ENCODE data around the gene CDC14C.

DNA sequence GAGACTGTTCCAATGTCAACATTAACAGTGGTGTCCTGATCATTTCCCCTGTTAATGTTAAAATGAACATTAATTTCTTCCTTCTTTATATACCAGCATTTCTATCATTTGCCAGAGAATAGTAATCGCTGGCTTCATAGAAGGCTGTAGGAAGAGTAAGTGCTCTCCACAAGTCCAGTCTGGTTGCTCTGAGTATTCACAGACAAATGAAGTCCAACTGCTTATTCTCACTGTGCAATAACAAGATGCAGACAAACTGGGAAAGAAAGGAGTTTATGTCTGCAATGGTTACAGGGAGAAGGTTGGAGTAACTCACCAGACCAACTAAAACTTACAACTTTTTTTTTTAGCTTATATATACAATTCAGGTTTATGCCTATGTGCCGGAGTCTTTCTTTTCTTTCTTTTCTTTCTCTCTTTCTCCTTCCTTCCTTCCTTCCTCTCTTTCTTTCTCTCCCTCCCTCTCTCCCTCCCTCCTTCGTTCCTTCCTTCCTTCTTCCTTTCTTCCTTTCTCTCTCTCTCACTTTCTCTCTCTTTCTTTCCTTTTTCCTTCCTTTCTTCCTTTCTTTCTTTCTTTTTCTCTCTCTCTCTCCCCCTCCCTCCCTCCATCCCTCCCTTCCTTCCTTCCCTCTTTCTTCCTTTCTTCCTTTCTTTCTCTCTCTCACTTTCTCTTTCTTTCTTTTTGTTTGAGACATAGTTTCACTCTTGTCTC, 19.1 kb downstream of the CDC14C start:
- TF ChIP-seq, protein P1, sequence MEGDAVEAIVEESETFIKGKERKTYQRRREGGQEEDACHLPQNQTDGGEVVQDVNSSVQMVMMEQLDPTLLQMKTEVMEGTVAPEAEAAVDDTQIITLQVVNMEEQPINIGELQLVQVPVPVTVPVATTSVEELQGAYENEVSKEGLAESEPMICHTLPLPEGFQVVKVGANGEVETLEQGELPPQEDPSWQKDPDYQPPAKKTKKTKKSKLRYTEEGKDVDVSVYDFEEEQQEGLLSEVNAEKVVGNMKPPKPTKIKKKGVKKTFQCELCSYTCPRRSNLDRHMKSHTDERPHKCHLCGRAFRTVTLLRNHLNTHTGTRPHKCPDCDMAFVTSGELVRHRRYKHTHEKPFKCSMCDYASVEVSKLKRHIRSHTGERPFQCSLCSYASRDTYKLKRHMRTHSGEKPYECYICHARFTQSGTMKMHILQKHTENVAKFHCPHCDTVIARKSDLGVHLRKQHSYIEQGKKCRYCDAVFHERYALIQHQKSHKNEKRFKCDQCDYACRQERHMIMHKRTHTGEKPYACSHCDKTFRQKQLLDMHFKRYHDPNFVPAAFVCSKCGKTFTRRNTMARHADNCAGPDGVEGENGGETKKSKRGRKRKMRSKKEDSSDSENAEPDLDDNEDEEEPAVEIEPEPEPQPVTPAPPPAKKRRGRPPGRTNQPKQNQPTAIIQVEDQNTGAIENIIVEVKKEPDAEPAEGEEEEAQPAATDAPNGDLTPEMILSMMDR (IDR thresholded peaks at IDR 0.05): no peak
- TF ChIP-seq POLR2A (IDR thresholded peaks at IDR 0.05) (no peak), POLR2AphosphoS5 (IDR thresholded peaks at IDR 0.05) (no peak)

Measured in gastroesophageal sphincter (tissue), 3 donors.